ENCODE data around the gene VSIR. TPM values are rescaled to one million over a fixed set of nuclear protein-coding genes. Genes with fewer than 3 reads are reported as not detected.

The VSIR gene
- total RNA-seq, 1 experiment from 2014 or later = 0.07 TPM

GRCh38 chr10:71712572-71713134, 60.7 kb downstream of the VSIR start:
- H3K27ac ChIP-seq (ENCODE audit: low read length) = no peak overlapping the region

GRCh38 chr10:71712170-71712569, 61.1 kb downstream of the VSIR start:
- Histone ChIP-seq H3K9me2 (replicated peaks; ENCODE audit: insufficient read depth, low read length) (no peaks in the 10 kb centered on the region), H4K20me1 (ENCODE audit: insufficient read depth, low read depth, low read length) (peaks cover 3% of the 10 kb centered on the region; the same call in 1 of the 2 replicates), H3K4me3 (ENCODE audit: low read length) (no peak overlapping the region), H3K4me2 (ENCODE audit: low read depth, low read length, poor library complexity, severe bottlenecking) (no peak overlapping the region), H3K9ac (ENCODE audit: low read length) (no peak overlapping the region), H3K4me1 (ENCODE audit: low read length) (peaks cover 30% of the 10 kb centered on the region), H3K36me3 (ENCODE audit: insufficient read depth, low read length) (no peaks in the 10 kb centered on the region), H3K27ac (ENCODE audit: low read length) (no peak overlapping the region), H3K79me2 (ENCODE audit: low read length) (no peaks in the 10 kb centered on the region), H3K9me3 (ENCODE audit: low read length) (no peaks in the 10 kb centered on the region), H3K27me3 (ENCODE audit: low read length) (no peaks in the 10 kb centered on the region), H2AFZ (ENCODE audit: low read length) (no peak overlapping the region)
- no peak for DNase-seq

More at GRCh38 chr10:71712572-71713134, 60.7 kb downstream of the VSIR start:
- Histone ChIP-seq H4K20me1 (ENCODE audit: insufficient read depth, low read depth, low read length) (peaks cover 3% of the 10 kb centered on the region; the same call in 1 of the 2 replicates), H3K4me2 (ENCODE audit: low read depth, low read length, poor library complexity, severe bottlenecking) (no peak overlapping the region), H3K9me3 (ENCODE audit: low read length) (no peaks in the 10 kb centered on the region), H3K27me3 (ENCODE audit: low read length) (no peaks in the 10 kb centered on the region), H3K9ac (ENCODE audit: low read length) (no peak overlapping the region), H3K9me2 (replicated peaks; ENCODE audit: insufficient read depth, low read length) (no peaks in the 10 kb centered on the region), H3K79me2 (ENCODE audit: low read length) (no peaks in the 10 kb centered on the region), H3K4me1 (ENCODE audit: low read length) (peaks cover 30% of the 10 kb centered on the region), H3K4me3 (ENCODE audit: low read length) (no peak overlapping the region), H3K36me3 (ENCODE audit: insufficient read depth, low read length) (no peaks in the 10 kb centered on the region), H2AFZ (ENCODE audit: low read length) (no peak overlapping the region)
- no peak for DNase-seq

- no peaks in the 10 kb centered on the region for H3K27me3 ChIP-seq (ENCODE audit: low read length)
- H3K9me2 ChIP-seq (replicated peaks; ENCODE audit: insufficient read depth, low read length) = no peaks in the 10 kb centered on the region
- no peaks in the 10 kb centered on the region for H3K9me3 ChIP-seq (ENCODE audit: low read length)
- peaks cover 3% of the 10 kb centered on the region; the same call in 1 of the 2 replicates for H4K20me1 ChIP-seq (ENCODE audit: insufficient read depth, low read depth, low read length)
- no peak for DNase-seq
- peaks cover 30% of the 10 kb centered on the region for H3K4me1 ChIP-seq (ENCODE audit: low read length)
- H2AFZ ChIP-seq (ENCODE audit: low read length) = no peak overlapping the region
- no peak overlapping the region for H3K27ac ChIP-seq (ENCODE audit: low read length)
- H3K9ac ChIP-seq (ENCODE audit: low read length) = no peak overlapping the region
- no peaks in the 10 kb centered on the region for H3K36me3 ChIP-seq (ENCODE audit: insufficient read depth, low read length)
- no peak overlapping the region for H3K4me3 ChIP-seq (ENCODE audit: low read length)
- H3K79me2 ChIP-seq (ENCODE audit: low read length) = no peaks in the 10 kb centered on the region
- no peak overlapping the region for H3K4me2 ChIP-seq (ENCODE audit: low read depth, low read length, poor library complexity, severe bottlenecking)
Observed at GRCh38 chr10:71711052-71711623, 62.2 kb downstream of the VSIR start.

DNA sequence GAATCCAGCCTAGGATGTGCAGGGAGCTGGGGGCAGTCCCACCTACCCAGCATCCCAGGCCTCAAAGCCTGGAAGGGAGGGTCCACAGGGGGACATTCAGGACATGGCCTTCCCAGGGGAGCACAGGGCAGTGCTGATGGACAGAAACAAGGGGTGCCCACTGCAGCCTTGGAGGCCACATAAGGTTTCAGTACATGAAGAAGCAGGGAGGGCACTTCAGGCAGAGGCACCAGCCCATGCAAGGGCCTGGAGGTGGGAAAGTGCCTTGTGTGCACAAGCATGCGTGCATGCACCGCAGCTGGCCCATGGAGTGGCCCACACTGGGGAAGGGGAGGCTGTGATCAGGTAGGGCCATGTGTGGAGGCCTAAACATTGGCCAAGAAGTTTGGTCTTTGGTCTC, 62.8 kb downstream of the VSIR start:
- H2AFZ ChIP-seq (ENCODE audit: low read length) = no peak overlapping the region
- no peaks in the 10 kb centered on the region for H3K36me3 ChIP-seq (ENCODE audit: insufficient read depth, low read length)
- H3K79me2 ChIP-seq (ENCODE audit: low read length) = no peaks in the 10 kb centered on the region
- H3K9me3 ChIP-seq (ENCODE audit: low read length) = no peaks in the 10 kb centered on the region
- peaks cover 3% of the 10 kb centered on the region; the same call in 1 of the 2 replicates for H4K20me1 ChIP-seq (ENCODE audit: insufficient read depth, low read depth, low read length)
- no peak for DNase-seq
- H3K27ac ChIP-seq (ENCODE audit: low read length) = no peak overlapping the region
- no peaks in the 10 kb centered on the region for H3K27me3 ChIP-seq (ENCODE audit: low read length)
- H3K9me2 ChIP-seq (replicated peaks; ENCODE audit: insufficient read depth, low read length) = no peaks in the 10 kb centered on the region
- H3K4me3 ChIP-seq (ENCODE audit: low read length) = no peak overlapping the region
- H3K9ac ChIP-seq (ENCODE audit: low read length) = no peak overlapping the region
- peaks cover 30% of the 10 kb centered on the region for H3K4me1 ChIP-seq (ENCODE audit: low read length)
- no peak overlapping the region for H3K4me2 ChIP-seq (ENCODE audit: low read depth, low read length, poor library complexity, severe bottlenecking)

DNA sequence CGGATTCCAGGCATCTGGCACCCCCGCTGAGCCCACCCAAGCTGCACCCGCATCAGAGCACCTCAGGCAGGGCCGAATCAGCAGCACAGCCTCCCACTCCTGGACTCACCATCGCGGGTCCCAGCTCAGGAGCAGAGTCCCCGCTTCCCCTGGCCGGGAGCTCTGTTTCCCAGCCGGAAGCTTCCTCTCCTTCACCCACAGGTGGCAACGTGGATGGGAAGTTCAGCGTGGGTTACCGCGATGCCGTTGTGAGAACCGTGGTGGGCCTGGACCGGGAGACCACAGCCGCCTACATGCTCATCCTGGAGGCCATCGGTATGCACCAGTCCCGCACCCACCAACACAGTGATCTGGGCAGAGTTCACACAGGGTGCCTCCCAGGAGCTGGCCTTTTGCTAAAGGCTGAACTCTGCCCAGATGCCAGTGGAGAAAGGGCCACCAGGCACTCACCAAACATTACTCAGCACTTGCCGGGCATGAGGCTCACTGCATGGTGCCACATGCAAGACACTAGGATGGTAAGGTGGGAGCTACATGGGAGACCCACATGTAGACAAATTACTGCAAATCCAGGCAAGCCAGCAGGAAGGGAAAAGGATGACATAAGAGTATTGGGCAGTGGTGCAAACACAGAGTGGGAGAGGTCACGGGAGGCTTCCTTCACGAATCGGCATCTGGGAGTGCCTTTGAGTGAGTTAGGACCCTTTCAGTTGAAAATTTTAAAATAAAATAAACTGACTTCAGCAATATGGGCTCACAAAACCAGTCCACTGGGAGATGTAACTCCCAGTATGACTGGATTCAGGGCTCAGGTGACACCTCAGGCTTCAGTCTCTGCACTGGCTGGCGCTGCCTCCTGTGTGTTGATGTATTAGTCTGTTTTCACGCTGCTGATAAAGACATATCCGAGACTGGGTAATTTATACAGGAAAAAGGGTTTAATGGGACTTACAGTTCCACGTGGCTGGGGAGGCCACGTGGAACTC, 64.1 kb downstream of the VSIR start:
- Histone ChIP-seq H3K79me2 (ENCODE audit: low read length) (no peaks in the 10 kb centered on the region), H3K9me3 (ENCODE audit: low read length) (no peaks in the 10 kb centered on the region), H3K27me3 (ENCODE audit: low read length) (no peaks in the 10 kb centered on the region), H3K4me3 (ENCODE audit: low read length) (no peak overlapping the region), H3K4me1 (ENCODE audit: low read length) (peaks cover 28% of the 10 kb centered on the region), H3K9ac (ENCODE audit: low read length) (no peak overlapping the region), H3K27ac (ENCODE audit: low read length) (no peak overlapping the region), H3K4me2 (ENCODE audit: low read depth, low read length, poor library complexity, severe bottlenecking) (no peak overlapping the region), H3K36me3 (ENCODE audit: insufficient read depth, low read length) (no peaks in the 10 kb centered on the region), H4K20me1 (ENCODE audit: insufficient read depth, low read depth, low read length) (peaks cover 3% of the 10 kb centered on the region; the same call in 1 of the 2 replicates), H3K9me2 (replicated peaks; ENCODE audit: insufficient read depth, low read length) (no peaks in the 10 kb centered on the region), H2AFZ (ENCODE audit: low read length) (no peak overlapping the region)
- no peak for DNase-seq

GRCh38 chr10:71708301-71708703, 65.0 kb downstream of the VSIR start:
- peak; percentile 80 for DNase-seq

DNA sequence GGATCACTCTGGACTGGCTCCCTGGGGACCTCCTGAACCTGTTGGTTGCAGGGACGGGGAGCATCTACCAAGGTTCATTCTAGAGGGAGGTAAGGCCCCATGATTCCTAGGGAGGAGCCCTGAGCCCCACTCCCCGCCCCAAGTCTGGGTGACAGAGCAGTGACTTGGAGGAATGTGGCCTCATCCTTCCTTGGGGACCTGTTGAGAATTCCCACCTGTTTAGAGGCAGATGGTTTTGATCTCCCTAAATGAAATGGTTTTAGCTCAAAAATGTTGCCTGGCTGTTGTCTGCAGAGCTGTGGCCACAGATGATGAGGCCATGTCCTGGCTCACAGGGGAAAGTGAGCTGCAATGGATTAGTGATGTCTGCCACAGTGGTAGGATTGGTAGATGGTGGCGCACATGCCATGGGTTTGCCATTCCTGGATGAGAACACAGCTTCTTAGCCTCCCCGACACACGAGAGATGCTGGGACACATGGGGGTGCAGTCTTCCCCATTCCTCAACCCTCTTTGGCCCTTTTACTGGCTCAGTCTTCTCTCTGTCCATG, 66.0 kb downstream of the VSIR start:
- no peaks in the 10 kb centered on the region for H3K9me2 ChIP-seq (replicated peaks; ENCODE audit: insufficient read depth, low read length)
- no peaks in the 10 kb centered on the region for H3K27me3 ChIP-seq (ENCODE audit: low read length)
- H3K4me2 ChIP-seq (ENCODE audit: low read depth, low read length, poor library complexity, severe bottlenecking) = no peak overlapping the region
- no peak overlapping the region for H3K9ac ChIP-seq (ENCODE audit: low read length)
- no peak overlapping the region for H3K4me3 ChIP-seq (ENCODE audit: low read length)
- no peaks in the 10 kb centered on the region for H3K9me3 ChIP-seq (ENCODE audit: low read length)
- no peak for DNase-seq
- H3K27ac ChIP-seq (ENCODE audit: low read length) = no peak overlapping the region
- H3K4me1 ChIP-seq (ENCODE audit: low read length) = peaks cover 9% of the 10 kb centered on the region
- no peak overlapping the region for H2AFZ ChIP-seq (ENCODE audit: low read length)
- H4K20me1 ChIP-seq (ENCODE audit: insufficient read depth, low read depth, low read length) = peaks cover 3% of the 10 kb centered on the region; the same call in 1 of the 2 replicates
- no peaks in the 10 kb centered on the region for H3K36me3 ChIP-seq (ENCODE audit: insufficient read depth, low read length)
- no peaks in the 10 kb centered on the region for H3K79me2 ChIP-seq (ENCODE audit: low read length)

More at GRCh38 chr10:71708301-71708703, 65.0 kb downstream of the VSIR start:
- no peak overlapping the region for H2AFZ ChIP-seq (ENCODE audit: low read length)
- no peaks in the 10 kb centered on the region for H3K9me2 ChIP-seq (replicated peaks; ENCODE audit: insufficient read depth, low read length)
- no peak overlapping the region for H3K4me3 ChIP-seq (ENCODE audit: low read length)
- peaks cover 19% of the 10 kb centered on the region for H3K4me1 ChIP-seq (ENCODE audit: low read length)
- H3K9ac ChIP-seq (ENCODE audit: low read length) = no peak overlapping the region
- no peaks in the 10 kb centered on the region for H3K79me2 ChIP-seq (ENCODE audit: low read length)
- H3K27ac ChIP-seq (ENCODE audit: low read length) = no peak overlapping the region
- H3K27me3 ChIP-seq (ENCODE audit: low read length) = no peaks in the 10 kb centered on the region
- no peak overlapping the region for H3K4me2 ChIP-seq (ENCODE audit: low read depth, low read length, poor library complexity, severe bottlenecking)
- no peaks in the 10 kb centered on the region for H3K36me3 ChIP-seq (ENCODE audit: insufficient read depth, low read length)
- no peaks in the 10 kb centered on the region for H3K9me3 ChIP-seq (ENCODE audit: low read length)
- H4K20me1 ChIP-seq (ENCODE audit: insufficient read depth, low read depth, low read length) = peaks cover 3% of the 10 kb centered on the region; the same call in 1 of the 2 replicates

Data from Karpas-422 (cell line).